Measurements from ENCODE around the gene PNN. TPM values are rescaled to one million over a fixed set of nuclear protein-coding genes. Genes with fewer than 3 reads are reported as not detected.

PNN gene
- total and polyA plus RNA-seq, 10 of the 15 experiments (the other 5 are each of a cell fraction or from before 2014, with no cell fraction given) = 44.2 to 166 (median 91.0) TPM

- H3K9me3 ChIP-seq (replicated peaks; ENCODE audit: control insufficient read depth, insufficient read depth, low read length) = no peaks in the 10 kb centered on the region
- H3K4me2 ChIP-seq (ENCODE audit: control insufficient read depth, insufficient read depth) = no peak overlapping the region
- no peak for ATAC-seq
- no peak overlapping the region for H3K4me3 ChIP-seq
- H3K36me3 ChIP-seq (ENCODE audit: control insufficient read depth in 2 of 2, insufficient read depth in 2 of 2, low read length in 1 of 2) = peaks cover 8 to 28% of the 10 kb centered on the region in 2 experiments
- H2AFZ ChIP-seq (ENCODE audit: control insufficient read depth, low read depth, low read length) = no peak overlapping the region
- ChIA-PET POLR2A (interaction anchor here (0.5 to 1.2 kb wide), 3 partner anchors 14 to 88 kb away, joined by 4 to 5 read pairs (median 4); partner anchors contain the start of gene TRAPPC6B), SMC1A (ENCODE audit: uncharacterized antibody, unreplicated experiment) (interaction anchor here (1.0 to 1.2 kb wide), 2 partner anchors 14 to 59 kb away, joined by 3 to 6 read pairs; partner anchors contain the start of gene TRAPPC6B), CTCF (no interaction called here), RAD21 (ENCODE audit: unreplicated experiment) (no interaction called here)
- no peak overlapping the region for H3K9ac ChIP-seq (ENCODE audit: control insufficient read depth, insufficient read depth, low read length)
- 100% methylated on average over 4 of the region's 4 CpGs for WGBS (ENCODE audit: insufficient coverage, insufficient replicate concordance, low lambda C conversion rate, missing lambda C conversion rate)
- no peak overlapping the region for H3K27ac ChIP-seq (ENCODE audit: control insufficient read depth, insufficient read depth)
- in situ Hi-C loops (cut with MboI) = no loop called here
- BruUV-seq (replicated peaks) = no TSS peak
- TF ChIP-seq EZH2 (IDR thresholded peaks at IDR 0.05; ENCODE audit: borderline replicate concordance, control insufficient read depth, low read depth, low read length) (no peak), KDM1A (IDR thresholded peaks at IDR 0.05; ENCODE audit: borderline replicate concordance) (no peak), KLF5 (IDR thresholded peaks at IDR 0.05; ENCODE audit: partially characterized antibody) (no peak), SIX5 (IDR thresholded peaks at IDR 0.05; ENCODE audit: low read depth, low read length, severe bottlenecking) (no peak), ZBED1 (IDR thresholded peaks at IDR 0.05; ENCODE audit: borderline replicate concordance) (0 out of 2 replicates have a peak, but pooled peaks have one; percentile 2), RELB (IDR thresholded peaks at IDR 0.05; ENCODE audit: low read depth) (no peak), POLR2AphosphoS5 (IDR thresholded peaks at IDR 0.05; ENCODE audit: low read length) (peak; percentile 78), GATAD2B (conservative IDR thresholded peaks at IDR 0.05; ENCODE audit: low read depth) (no peak), RBBP5 (conservative IDR thresholded peaks at IDR 0.05) (no peak), FOS (IDR thresholded peaks at IDR 0.05; ENCODE audit: borderline replicate concordance, extremely low read depth, insufficient read length) (no peak), MYC (IDR thresholded peaks at IDR 0.05; ENCODE audit: insufficient read depth, insufficient read length, insufficient replicate concordance, low read length, severe bottlenecking) (no peak), GABPA (IDR thresholded peaks at IDR 0.05; ENCODE audit: low read depth) (no peak), PBX3 (IDR thresholded peaks at IDR 0.05; ENCODE audit: insufficient replicate concordance, low read depth, low read length) (no peak)
- no peak for FAIRE-seq
- H3K27me3 ChIP-seq (replicated peaks in 1 of 2; ENCODE audit: control insufficient read depth in 2 of 2, insufficient read depth in 2 of 2, low read length in 1 of 2) = no peaks in the 10 kb centered on the region
- no peaks in the 10 kb centered on the region for H4K20me1 ChIP-seq (ENCODE audit: control insufficient read depth, insufficient read depth)
- no peak for DNase-seq (ENCODE audit: low read depth, low spot score)
- H3K4me1 ChIP-seq (ENCODE audit: control insufficient read depth, insufficient read depth, low read length) = no peaks in the 10 kb centered on the region
- intact Hi-C loops (cut with micrococcal nuclease; ENCODE audit: unreplicated experiment) = no loop called here
- H3K79me2 ChIP-seq (ENCODE audit: control insufficient read depth, insufficient read depth, low read length) = peaks cover 2% of the 10 kb centered on the region
Measured at GRCh38 chr14:39184628-39185255, 9.7 kb downstream of the PNN start.

Measured in GM12878 (cell line).